GM18867 (cell line): Measurements from ENCODE around the gene SH3TC1.

ENCODE experiments used
- ATAC-seq: cut with Tn5 transposase; IDR thresholded peaks from one replicate; pipeline ENCODE4 v1.9.1; 2021; ENCODE audit warnings: mild to moderate bottlenecking, moderate library complexity; ENCODE audit not compliant: unreplicated experiment

SH3TC1 gene

GRCh38 chr4:8213121-8213520 is 14.0 kb downstream of the SH3TC1 start:
- ATAC-seq, result no peak

- no peak for ATAC-seq
Observed at GRCh38 chr4:8214136-8214535, 15.0 kb downstream of the SH3TC1 start.

DNA sequence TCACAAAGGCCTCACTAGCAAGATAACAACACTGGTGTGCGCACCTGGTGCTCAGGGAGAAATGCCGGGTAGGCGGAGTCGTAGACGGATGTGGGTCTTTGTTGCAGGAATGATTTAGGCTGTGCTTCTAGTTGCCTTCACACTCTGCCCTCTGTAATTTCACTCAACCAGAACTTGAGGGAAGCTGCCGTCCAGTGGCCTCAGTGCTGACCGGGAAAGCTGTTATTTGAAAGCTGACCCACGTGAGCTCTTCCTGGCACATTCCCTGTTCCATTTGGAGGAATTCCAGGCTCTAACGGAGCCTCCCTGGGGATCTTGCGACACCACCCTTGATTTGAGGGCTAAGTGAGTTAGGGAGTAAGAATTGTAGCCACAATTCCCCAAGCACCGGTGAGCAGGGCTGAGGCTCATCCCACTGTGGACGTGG is 15.9 kb downstream of the SH3TC1 start:
- ATAC-seq, result no peak

DNA sequence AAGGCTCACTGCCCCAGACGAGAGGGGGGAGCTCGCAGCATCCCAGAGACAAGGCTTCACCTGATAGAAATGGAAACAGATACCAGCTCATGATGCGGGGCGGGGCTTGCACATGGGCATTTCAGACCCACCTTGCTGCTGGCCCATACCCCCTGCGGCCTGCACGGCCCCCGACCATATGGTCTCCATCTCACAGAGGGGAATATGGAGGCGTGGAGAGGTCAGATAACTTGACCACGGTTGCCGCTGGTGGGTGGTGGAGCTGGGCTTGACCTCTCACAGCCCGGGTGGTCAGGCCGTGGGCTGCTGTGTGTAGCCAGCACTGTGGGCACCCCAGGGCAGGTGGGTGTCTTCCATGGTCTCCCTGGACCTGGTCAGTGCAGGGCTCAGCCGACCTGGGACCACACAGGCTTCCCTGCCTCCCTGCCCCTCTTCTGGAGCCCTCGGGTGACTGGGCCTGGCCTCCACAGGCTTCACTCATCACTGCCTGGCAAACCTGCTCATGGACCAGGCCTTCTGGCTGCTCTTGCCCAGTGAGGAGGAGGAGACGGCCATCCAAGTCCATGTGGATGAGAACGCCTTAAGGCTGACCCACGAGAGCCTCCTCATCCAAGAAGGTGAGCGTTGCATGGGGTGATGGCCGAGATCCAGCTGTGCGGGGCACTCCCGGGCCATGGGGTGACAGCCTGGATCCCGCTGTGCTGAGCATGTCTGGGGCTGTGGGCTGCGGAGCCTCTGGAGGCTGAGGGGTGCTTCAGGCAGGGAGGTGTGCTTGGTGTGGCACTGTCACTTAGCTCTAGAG is 16.8 kb downstream of the SH3TC1 start:
- no peak for ATAC-seq

- no peak for ATAC-seq
Observed at GRCh38 chr4:8216443-8217245, 17.6 kb downstream of the SH3TC1 start.

DNA sequence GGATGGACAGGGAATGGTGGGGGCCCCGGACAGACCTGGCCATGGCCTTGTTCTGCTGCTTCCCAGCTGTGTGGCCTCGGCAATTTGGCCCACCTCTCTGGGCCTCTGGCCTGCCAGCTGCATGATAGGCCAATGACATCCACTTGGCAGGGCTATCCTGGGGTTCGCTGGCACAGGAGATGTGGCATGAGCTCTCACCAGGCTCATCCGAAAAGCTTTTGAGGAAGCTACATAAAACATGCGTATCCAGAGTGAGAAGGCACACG is 18.1 kb downstream of the SH3TC1 start:
- no peak for ATAC-seq

DNA sequence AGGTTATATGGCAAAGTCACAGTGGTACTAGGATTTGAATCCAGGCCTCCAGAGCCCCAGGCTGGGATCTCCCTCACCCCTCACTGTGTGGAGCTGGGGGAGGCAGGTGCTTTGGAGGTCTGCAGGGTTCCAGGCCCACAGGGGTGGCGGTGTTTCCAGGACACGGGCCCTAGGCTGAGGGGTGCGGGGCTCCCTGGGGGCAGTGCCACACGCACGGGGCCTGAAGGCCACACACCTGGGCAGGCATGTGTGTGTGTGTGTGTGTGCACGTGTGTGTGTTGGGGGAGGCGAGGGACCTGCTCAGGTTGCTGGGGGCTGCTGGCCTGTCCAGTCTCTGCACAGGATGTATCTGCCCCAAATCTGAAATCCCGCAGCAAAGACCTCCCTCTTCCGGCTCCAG is 18.8 kb downstream of the SH3TC1 start:
- ATAC-seq, result no peak

DNA sequence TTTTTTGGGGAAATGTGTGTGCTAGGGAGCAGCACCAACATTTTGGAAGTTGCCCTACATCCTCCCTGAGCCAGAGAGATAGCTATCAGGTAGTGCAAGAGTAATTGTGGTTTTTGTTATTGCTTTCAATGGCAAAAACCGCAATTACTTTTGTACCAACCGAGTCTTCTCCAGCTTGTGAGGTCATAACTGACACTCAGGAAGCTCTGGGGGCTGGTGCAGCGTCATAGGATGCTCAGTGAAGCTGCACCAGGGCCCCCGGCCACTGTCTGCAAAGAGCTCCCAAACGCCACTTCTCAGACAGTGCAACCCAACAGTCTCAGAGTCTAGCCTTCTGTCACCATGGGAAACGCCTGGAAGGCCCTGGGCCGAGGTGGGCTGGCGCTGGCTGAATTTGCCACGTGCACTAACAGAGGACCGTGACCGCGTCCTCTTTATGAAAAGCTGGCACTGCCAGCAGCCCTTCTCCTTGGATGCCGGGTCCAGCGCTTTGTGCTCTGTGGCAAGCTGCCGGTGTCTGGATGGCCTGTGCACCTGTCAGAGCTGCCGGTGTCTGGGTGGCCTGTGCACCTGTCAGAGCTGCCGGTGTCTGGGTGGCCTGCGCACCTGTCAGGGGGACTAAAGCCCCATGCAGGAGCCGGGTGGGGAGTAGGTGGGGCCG is 19.4 kb downstream of the SH3TC1 start:
- no peak for ATAC-seq

DNA sequence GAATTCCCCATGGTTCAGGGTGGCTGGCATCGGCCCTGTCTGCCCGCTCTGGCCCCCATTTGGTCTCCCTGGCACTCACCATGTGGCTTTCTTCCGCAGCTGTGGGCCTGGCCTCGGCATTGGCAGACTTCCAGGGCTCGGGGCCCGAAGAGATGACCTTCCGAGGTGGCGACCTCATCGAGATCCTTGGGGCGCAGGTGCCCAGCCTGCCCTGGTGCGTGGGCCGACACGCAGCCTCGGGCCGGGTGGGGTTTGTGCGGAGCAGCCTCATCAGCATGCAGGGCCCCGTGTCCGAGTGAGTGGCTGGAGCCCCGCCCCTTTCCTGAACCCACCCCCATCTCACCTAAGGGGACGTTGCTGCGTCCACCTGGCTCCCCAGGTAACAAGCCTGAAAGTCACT is 20.1 kb downstream of the SH3TC1 start:
- ATAC-seq, result no peak

DNA sequence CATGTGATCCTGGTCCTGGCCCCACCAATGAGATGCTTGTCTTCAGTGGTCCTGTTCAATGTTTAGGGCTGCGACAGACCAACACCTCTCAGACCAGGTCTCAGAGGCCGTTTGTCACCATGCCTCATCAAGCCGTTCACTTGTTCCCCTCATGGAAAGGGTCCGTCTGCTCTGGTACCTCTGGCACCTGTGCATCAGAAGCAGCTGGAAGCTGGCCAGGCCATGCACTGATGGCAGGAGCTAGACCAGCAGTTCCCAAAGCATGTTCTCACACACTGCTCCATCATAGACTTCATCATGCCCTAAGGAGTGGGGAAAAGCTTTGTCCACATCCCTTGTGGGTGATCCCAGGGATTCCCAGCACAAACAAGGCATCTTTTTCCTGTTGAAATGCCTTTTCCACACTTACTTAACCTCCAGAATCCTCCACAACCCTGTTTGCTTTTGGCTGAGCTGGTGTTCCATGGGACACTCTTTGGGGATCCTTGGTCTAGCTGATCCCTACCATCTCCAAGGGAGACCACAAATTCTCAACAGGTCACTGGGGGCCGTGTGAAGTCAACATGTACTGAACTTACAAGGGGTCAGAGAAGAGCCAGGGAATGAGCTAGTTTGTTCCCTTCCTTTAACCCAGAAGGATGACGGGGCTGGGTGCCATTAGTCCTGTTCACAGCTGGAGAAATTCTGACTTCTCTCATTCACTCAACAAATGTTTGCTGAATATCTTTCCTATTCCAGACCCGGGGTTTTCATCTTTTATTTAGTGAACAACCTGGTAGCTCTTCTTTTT is 21.8 kb downstream of the SH3TC1 start:
- ATAC-seq, result no peak

GRCh38 chr4:8221476-8221875 is 22.4 kb downstream of the SH3TC1 start:
- ATAC-seq, result peak; percentile 42

GRCh38 chr4:8221985-8222384 is 22.9 kb downstream of the SH3TC1 start:
- ATAC-seq, result no peak

DNA sequence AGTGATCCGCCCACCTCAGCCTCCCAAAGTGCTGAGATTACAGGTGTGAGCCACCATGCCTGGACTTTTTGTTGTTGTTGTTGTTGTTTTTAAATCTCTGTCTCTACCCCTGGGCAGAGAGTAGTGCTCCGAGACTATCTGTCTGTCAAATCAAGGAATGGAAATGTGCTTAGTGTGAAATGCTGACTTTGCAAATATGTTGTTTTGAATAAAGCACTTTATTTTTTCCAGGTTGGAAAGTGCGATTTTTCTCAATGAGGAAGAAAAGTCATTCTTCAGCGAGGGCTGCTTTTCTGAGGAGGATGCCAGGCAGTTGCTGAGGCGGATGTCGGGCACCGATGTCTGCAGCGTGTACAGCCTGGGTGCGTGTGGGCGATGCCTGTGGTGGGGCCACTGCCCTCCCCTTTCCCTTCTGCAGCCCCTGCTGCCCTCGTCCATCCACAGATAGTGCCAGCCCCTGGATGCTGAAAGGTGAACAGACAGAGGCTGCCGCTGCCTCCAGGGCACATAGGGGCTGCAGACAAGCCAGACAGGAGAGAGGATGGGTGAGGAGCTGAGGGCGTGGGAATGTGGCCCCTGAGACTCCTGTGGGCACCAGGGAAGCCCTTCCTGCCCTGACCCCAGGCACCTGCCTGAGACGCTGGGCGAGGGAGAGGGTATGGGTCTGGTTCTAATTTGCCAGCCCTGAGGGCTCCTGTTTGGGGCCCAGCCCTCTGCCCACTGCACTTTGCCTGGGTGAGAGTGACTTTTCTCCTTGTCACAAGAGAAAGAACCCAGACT is 23.7 kb downstream of the SH3TC1 start:
- ATAC-seq, result no peak

- no peak for ATAC-seq
Observed at GRCh38 chr4:8224267-8224974, 25.3 kb downstream of the SH3TC1 start.

GRCh38 chr4:8224975-8225625 is 26.0 kb downstream of the SH3TC1 start:
- no peak for ATAC-seq

GRCh38 chr4:8225706-8226443 is 26.8 kb downstream of the SH3TC1 start:
- ATAC-seq, result no peak

GRCh38 chr4:8227201-8227770 is 28.2 kb downstream of the SH3TC1 start:
- no peak for ATAC-seq

DNA sequence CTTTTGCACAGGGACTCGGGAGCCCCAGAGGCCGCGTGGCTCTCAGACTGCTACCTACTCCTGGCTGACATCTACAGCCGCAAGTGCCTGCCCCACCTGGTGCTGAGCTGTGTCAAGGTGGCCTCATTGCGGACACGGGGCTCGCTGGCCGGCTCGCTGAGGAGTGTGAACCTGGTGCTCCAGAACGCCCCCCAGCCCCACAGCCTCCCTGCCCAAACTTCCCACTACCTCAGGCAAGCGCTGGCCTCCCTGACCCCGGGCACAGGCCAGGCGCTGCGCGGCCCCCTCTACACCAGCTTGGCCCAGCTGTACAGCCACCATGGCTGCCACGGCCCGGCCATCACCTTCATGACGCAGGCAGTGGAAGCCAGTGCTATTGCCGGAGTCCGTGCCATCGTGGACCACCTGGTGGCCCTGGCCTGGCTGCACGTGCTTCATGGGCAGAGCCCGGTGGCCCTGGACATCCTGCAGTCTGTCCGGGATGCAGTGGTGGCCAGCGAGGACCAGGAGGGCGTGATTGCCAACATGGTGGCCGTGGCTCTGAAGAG is 28.8 kb downstream of the SH3TC1 start:
- ATAC-seq, result no peak
